ENCODE measurements around the gene ADAMTS12.

The ADAMTS12 gene

GRCh38 chr5:33795496-33795895, 96.3 kb downstream of the ADAMTS12 start:
- no peak for DNase-seq

- DNase-seq = no peak
Measured at GRCh38 chr5:33794550-33795181, 97.1 kb downstream of the ADAMTS12 start.

- no peak for DNase-seq
Measured at GRCh38 chr5:33793836-33794549, 97.8 kb downstream of the ADAMTS12 start.

GRCh38 chr5:33793276-33793675, 98.5 kb downstream of the ADAMTS12 start:
- no peak for DNase-seq

GRCh38 chr5:33792559-33792958, 99.2 kb downstream of the ADAMTS12 start:
- DNase-seq = no peak

- no peak for DNase-seq
Measured at GRCh38 chr5:33789567-33789957, 102.2 kb downstream of the ADAMTS12 start.

GRCh38 chr5:33788922-33789566, 102.7 kb downstream of the ADAMTS12 start:
- no peak for DNase-seq

- DNase-seq = no peak
Measured at GRCh38 chr5:33785571-33785970, 106.2 kb downstream of the ADAMTS12 start.

GRCh38 chr5:33781286-33781685, 110.5 kb downstream of the ADAMTS12 start:
- DNase-seq = no peak

- no peak for DNase-seq
Measured at GRCh38 chr5:33776151-33776660, 115.6 kb downstream of the ADAMTS12 start.

- DNase-seq = no peak
Measured at GRCh38 chr5:33774341-33774740, 117.4 kb downstream of the ADAMTS12 start.

GRCh38 chr5:33772380-33772897, 119.4 kb downstream of the ADAMTS12 start:
- DNase-seq = no peak

GRCh38 chr5:33769968-33770367, 121.8 kb downstream of the ADAMTS12 start:
- no peak for DNase-seq

GRCh38 chr5:33769196-33769595, 122.6 kb downstream of the ADAMTS12 start:
- DNase-seq = no peak

GRCh38 chr5:33766023-33766422, 125.8 kb downstream of the ADAMTS12 start:
- DNase-seq = no peak

- no peak for DNase-seq
Measured at GRCh38 chr5:33764786-33765185, 127.0 kb downstream of the ADAMTS12 start.

GRCh38 chr5:33763435-33763834, 128.4 kb downstream of the ADAMTS12 start:
- no peak for DNase-seq

- no peak for DNase-seq
Measured at GRCh38 chr5:33762859-33763258, 128.9 kb downstream of the ADAMTS12 start.

- DNase-seq = no peak
Measured at GRCh38 chr5:33761139-33761538, 130.7 kb downstream of the ADAMTS12 start.

GRCh38 chr5:33758737-33759136, 133.1 kb downstream of the ADAMTS12 start:
- no peak for DNase-seq

- DNase-seq = no peak
Measured at GRCh38 chr5:33756491-33756890, 135.3 kb downstream of the ADAMTS12 start.

- DNase-seq = no peak
Measured at GRCh38 chr5:33755231-33755630, 136.6 kb downstream of the ADAMTS12 start.

- no peak for DNase-seq
Measured at GRCh38 chr5:33753704-33754103, 138.1 kb downstream of the ADAMTS12 start.

GRCh38 chr5:33748754-33749153, 143.0 kb downstream of the ADAMTS12 start:
- DNase-seq = no peak

Data from NCI-H1694 treated with DMSO at 0.1 percent for 48 hours (cell line).